LNCAP (cell line): Measurements from ENCODE around the gene LAMA5.

Source experiments
- TF ChIP-seq, protein P1 (sequence below): fragments of 450-650 bp; IDR thresholded peaks from 2 replicates; pipeline ENCODE4 v1.5.1; 2017; ENCODE audit warnings: mild to moderate bottlenecking

The LAMA5 gene

DNA sequence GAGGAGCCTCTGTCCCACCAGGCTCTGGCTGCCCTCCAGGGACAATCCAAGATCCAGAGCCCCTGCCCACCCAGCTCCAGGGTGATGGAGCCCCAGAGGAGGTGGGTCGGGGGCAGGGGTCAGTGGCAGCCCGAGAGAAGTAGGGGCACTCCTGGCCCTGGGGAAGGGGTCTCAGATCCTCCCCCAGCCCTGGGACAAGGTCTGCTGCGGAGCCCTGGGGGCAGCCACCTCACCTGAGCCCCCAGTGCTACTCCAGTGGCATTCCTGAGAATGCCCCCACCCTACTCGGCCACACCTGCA is 2.7 kb upstream of the LAMA5 start:
- TF ChIP-seq, protein P1, sequence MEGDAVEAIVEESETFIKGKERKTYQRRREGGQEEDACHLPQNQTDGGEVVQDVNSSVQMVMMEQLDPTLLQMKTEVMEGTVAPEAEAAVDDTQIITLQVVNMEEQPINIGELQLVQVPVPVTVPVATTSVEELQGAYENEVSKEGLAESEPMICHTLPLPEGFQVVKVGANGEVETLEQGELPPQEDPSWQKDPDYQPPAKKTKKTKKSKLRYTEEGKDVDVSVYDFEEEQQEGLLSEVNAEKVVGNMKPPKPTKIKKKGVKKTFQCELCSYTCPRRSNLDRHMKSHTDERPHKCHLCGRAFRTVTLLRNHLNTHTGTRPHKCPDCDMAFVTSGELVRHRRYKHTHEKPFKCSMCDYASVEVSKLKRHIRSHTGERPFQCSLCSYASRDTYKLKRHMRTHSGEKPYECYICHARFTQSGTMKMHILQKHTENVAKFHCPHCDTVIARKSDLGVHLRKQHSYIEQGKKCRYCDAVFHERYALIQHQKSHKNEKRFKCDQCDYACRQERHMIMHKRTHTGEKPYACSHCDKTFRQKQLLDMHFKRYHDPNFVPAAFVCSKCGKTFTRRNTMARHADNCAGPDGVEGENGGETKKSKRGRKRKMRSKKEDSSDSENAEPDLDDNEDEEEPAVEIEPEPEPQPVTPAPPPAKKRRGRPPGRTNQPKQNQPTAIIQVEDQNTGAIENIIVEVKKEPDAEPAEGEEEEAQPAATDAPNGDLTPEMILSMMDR = no peak

DNA sequence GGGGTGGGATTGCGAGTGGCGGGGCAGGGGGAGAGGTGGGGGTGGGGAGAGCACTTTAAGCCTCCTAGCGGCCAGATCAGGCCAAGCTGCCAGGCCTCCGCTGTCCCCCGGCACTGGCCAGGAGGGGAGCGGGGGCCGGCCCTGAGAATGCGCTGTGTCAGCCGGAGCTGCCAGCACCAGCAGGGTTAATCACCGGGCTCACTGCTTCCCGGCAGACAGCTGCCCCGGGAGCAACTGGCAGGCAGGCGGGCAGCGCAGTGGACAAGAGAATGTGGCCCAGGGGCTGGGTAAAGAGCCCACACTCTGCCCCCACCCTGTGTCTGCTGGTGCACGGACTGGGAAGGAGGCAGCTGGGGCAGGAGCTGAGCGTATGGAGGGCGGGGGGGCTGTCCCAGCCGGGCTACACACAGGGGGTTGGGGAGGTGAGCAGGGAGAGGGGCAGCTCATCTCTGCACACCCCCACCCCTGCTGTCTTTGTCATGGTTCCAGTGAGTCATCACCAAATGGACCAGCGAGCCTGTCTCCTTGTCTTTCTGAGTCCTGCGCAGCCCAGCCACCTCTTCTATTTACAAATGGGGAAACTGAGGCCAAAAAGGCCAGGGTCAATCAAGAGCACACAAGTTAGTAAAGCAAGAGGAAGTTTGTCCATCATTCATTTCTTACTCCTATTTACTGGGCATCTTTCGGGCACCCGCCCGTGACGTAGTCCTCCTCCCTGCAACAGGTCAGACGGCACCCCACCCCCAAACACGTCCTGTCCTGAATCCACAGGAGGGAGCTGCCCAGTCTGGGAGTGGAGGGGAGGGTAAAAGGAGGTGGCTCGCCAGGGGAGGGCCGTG is 2.1 kb upstream of the LAMA5 start:
- TF ChIP-seq, protein P1 = peak; percentile 40; the same call in 1 of the 2 replicates

DNA sequence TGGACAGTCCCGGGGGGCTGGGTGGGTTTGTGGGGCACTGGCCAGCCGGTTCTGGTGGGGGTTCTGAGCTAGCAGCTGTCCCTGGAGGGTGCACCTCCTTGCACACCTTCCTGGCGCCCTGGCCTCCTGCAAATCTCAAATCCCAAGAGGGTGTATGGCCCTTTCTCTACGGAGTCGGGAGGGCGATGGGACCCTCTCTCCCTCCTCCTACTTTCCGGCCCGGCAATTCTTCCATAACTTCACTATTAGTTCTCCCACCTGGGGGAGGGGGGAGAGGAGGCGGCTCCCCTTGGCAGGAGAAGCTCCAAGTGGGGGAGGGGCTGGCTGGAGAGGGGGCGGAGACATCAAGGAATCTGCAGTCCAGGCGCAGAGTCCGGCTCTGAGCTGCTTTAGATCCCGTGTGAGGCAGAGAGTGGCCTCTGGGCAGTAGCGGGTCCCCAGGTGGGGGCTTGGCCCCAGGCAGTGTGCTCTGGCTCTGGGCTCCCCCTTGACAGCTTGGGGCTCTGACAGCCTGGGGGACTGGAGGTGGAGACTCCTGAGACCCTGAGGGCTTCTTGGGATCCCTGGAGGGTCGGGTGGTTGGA is 1.4 kb upstream of the LAMA5 start:
- TF ChIP-seq, protein P1 = no peak

DNA sequence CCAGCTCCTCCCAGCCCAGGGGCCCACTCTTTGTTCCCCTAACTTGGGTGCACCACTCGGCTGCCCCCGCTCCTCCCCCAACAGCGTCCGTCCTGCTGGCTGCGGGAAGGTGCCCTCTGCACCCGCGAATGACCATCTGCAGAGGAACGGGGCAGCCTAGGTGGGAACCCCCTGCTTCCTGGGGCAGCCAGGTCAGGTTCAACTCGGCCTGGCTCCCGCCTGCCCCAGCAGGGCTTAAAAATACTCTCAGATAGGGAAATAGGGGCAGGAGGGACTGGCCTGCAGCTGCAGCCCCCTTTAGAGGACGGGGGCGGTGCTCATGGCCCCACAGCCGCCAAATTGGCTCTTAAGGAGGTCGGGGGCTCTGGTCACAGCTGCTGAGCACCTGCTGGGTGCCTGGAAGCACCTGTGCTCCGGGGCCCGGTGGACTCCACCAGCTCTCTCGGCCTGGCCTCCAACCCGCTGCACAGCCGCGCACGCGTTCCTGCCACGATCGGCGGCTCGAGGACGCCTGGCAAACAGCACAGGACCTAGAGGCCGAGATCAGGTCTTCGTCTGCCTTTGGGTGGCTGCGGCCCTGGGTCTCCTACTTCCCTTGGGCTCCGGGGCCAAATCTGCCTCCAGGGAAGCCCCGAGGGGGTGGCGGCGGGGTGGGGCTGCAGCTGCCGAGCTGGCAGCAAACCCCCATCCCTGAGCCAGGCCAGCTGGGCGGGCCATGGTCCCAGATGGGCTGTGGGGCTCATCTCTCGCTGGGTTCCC is 700 bp upstream of the LAMA5 start:
- TF ChIP-seq, protein P1 = no peak

DNA sequence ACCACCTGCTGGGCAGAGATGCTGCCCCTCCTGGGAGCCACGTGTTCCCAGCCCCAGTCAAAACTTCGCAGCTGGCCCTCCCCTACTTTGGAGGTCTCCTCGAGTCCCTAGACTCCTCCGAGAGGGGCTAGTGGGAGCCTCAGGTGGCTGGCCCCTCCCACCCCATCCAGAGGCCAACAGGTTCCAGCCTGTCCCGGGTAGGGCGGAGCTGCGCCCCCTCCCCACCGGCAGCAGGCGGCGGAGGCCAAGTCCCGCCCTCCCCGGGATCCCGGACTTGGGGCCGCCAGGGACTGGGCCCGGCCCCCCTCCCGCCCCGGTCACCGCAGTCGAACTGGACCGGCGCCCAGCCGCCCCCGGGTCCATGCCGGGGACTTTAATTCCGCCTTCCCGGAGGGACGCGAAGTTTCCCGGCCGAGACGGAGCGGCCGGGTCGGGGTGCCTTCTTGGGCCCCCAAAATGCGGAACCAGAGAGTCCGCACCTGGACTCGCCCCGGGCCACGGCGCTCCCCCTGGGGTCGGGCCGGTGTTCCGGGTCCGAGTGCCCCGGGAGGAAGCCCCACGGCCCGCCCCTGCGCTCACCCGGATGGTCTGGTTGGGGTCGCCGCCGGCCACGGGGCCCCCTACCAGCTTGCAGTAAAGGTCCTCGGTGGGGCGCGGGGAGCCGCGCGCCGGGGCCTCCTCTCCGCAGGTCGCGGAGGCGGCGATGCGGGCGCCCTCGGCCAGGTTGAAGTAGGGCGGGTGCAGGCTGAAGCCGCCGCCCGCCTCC is 559 bp downstream of the LAMA5 start:
- TF ChIP-seq, protein P1 = no peak

DNA sequence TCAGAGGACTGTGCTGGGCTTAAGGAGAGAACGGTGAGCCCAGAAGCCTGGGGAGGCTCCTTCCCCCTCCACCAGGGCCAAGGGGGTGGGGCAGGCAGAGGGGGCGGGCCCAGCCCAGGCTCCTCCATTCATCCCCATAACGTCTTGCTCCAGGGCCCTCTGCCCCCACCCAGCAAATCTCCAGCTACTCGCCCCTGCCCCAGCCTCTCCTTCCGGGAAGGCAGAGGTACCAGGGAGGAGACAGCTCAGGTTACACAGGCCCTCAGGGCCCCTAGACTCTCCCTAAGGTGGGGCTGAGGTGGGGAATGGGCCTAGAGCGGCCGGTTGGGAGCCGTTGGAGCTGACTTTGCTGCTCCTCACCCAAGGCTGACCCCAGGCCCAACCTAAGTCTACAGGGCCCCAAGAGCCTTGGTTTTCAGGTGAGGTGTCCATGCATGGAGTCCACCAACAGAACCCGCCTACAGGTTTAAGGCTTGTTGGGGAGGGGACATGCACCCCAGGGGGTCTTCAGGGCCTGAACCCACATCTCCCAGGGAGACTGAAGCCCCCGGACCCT is 1.2 kb downstream of the LAMA5 start:
- TF ChIP-seq, protein P1 = no peak
